HepG2 (cell line): ENCODE results near the gene PLIN5. TPM values are rescaled to one million over a fixed set of nuclear protein-coding genes. Genes with fewer than 3 reads are reported as not detected.

ENCODE experiments used
- ATAC-seq: fragments of 200-7000 bp; cut with Tn5 transposase; 3 replicates; pipeline ENCODE4 v1.9.1; 2020; ENCODE audit warnings: mild to moderate bottlenecking, moderate library complexity
- BruUV-seq: library from RNA; stranded (reverse); fragments of 400-500 nt; replicated peaks from 2 replicates; lab custom pipeline; 2021; lab: Mats Ljungman, UMichigan
- CTCF ChIA-PET: fragments of 300-600 bp; formaldehyde crosslinking; extraction: SDS; loops from one replicate; lab custom pipeline; 2021; ENCODE audit warnings: low total read pairs, inconsistent platforms, low intra/inter-chr PET ratio; lab: Yijun Ruan, JAX
- POLR2A ChIA-PET: fragments of 350-600 bp; sonication (Branson Sonifier 250); formaldehyde crosslinking; loops from one replicate; lab custom pipeline; 2020; ENCODE audit warnings: antibody characterized with exemption, inconsistent platforms; lab: Yijun Ruan, JAX
- DNase-seq: peaks from one replicate; pipeline ENCODE4 v3.0.0-alpha.2; 2015; ENCODE audit warnings: low spot score
- FAIRE-seq: peaks from 3 replicates; lab custom pipeline; 2011; peaks lifted over from hg19 to GRCh38; lab: Jason Lieb, UNC
- H2AFZ ChIP-seq: one replicate; pipeline ENCODE4 v1.6.1; 2011; ENCODE audit warnings: low read length, inconsistent platforms
- H3K27ac ChIP-seq: fragments of 300-600 bp; 3 replicates; pipeline ENCODE4 v1.8.0; 2011; ENCODE audit warnings: mixed run types, mild to moderate bottlenecking, mixed read lengths, low read length, inconsistent platforms; ENCODE audit not compliant: insufficient read depth; ENCODE audit errors: extremely low read length
- H3K27me3 ChIP-seq, 2 experiments: fragments of 200-600 bp in 1 of 2; 2 replicates in 1 of 2; 3 replicates in 1 of 2; pipeline versions ENCODE4 v1.6.0 to v1.8.0; 2011; ENCODE audit warnings: low read length in 2 of 2, mild to moderate bottlenecking in 2 of 2, moderate library complexity in 2 of 2, inconsistent platforms in 1 of 2; ENCODE audit not compliant: insufficient read depth in 2 of 2, control insufficient read depth in 1 of 2
- H3K36me3 ChIP-seq, 2 experiments: fragments of 200-600 bp in 1 of 2; replicated peaks in 1 of 2; 2 replicates in 1 of 2; 3 replicates in 1 of 2; pipeline versions ENCODE4 v1.5.1 to v1.8.0; 2011; ENCODE audit warnings: low read length in 2 of 2, inconsistent platforms in 1 of 2; ENCODE audit not compliant: insufficient read depth in 2 of 2, control insufficient read depth in 1 of 2
- H3K4me1 ChIP-seq: 2 replicates; pipeline ENCODE4 v1.5.1; 2012; ENCODE audit warnings: low read length, inconsistent platforms; ENCODE audit not compliant: insufficient read depth
- H3K4me2 ChIP-seq: 2 replicates; pipeline ENCODE4 v1.6.0; 2011; ENCODE audit warnings: low read depth, low read length, inconsistent platforms
- H3K4me3 ChIP-seq, 3 experiments: fragments of 200-600 bp in 1 of 3; sonication (generic), shearing (Covaris generic) in 1 of 3; replicated peaks in 1 of 3; 2 replicates each; pipeline ENCODE4 v1.5.1; 2011 to 2016; ENCODE audit warnings: low read length in 3 of 3, inconsistent platforms in 2 of 3, low read depth in 2 of 3, mild to moderate bottlenecking in 2 of 3, control low read depth in 1 of 3, mixed read lengths in 1 of 3; ENCODE audit not compliant: insufficient read depth in 1 of 3
- H3K79me2 ChIP-seq: one replicate; pipeline ENCODE4 v1.6.1; 2011; ENCODE audit warnings: low read length, inconsistent platforms; ENCODE audit not compliant: insufficient read depth
- H3K9ac ChIP-seq: 2 replicates; pipeline ENCODE4 v1.6.0; 2011; ENCODE audit warnings: mild to moderate bottlenecking, low read depth, low read length, inconsistent platforms; ENCODE audit not compliant: insufficient read depth
- H3K9me3 ChIP-seq: 2 replicates; pipeline ENCODE4 v1.5.1; 2012; ENCODE audit warnings: mild to moderate bottlenecking, low read length
- H4K20me1 ChIP-seq: 2 replicates; pipeline ENCODE4 v1.6.0; 2011; ENCODE audit warnings: inconsistent platforms, mild to moderate bottlenecking, low read length, moderate library complexity; ENCODE audit not compliant: insufficient read depth
- ADNP ChIP-seq: sonication (generic); formaldehyde crosslinking; IDR thresholded peaks from 2 replicates; pipeline ENCODE4 v1.4.0; 2020; ENCODE audit warnings: missing genetic modification reagents
- ATRX ChIP-seq: sonication (generic); formaldehyde crosslinking; IDR thresholded peaks from 2 replicates; pipeline ENCODE4 v1.4.0; 2020; ENCODE audit warnings: missing genetic modification reagents, borderline replicate concordance
- CREM ChIP-seq, 2 experiments: sonication (generic) in 1 of 2; formaldehyde crosslinking in 1 of 2; IDR thresholded peaks; 2 replicates each; pipeline versions ENCODE4 v1.4.0 to v1.6.1; 2016 to 2020; ENCODE audit warnings: antibody characterized with exemption in 1 of 2, mild to moderate bottlenecking in 1 of 2, missing genetic modification reagents in 1 of 2
- HCFC1 ChIP-seq: fragments of 150-350 bp; IDR thresholded peaks from 2 replicates; pipeline ENCODE4 v1.6.1; 2014; ENCODE audit warnings: low read depth, low read length
- HNRNPLL ChIP-seq: fragments of 200-400 bp; formaldehyde crosslinking; IDR thresholded peaks from 2 replicates; pipeline ENCODE4 v1.6.1; 2017; ENCODE audit warnings: mild to moderate bottlenecking, low read depth, low read length; ENCODE audit not compliant: poor library complexity, severe bottlenecking
- NFIB ChIP-seq: sonication (generic); formaldehyde crosslinking; IDR thresholded peaks from 2 replicates; pipeline ENCODE4 v1.9.0; 2021; ENCODE audit warnings: missing genetic modification reagents, mild to moderate bottlenecking, borderline replicate concordance
- NFRKB ChIP-seq: fragments of 450-650 bp; IDR thresholded peaks from 2 replicates; pipeline ENCODE4 v1.6.1; 2017
- STAG1 ChIP-seq: sonication (generic); formaldehyde crosslinking; IDR thresholded peaks from 2 replicates; pipeline ENCODE4 v1.4.0; 2020; ENCODE audit warnings: missing genetic modification reagents
- TARDBP ChIP-seq: sonication (generic); formaldehyde crosslinking; IDR thresholded peaks from 2 replicates; pipeline ENCODE4 v1.8.0; 2022; ENCODE audit warnings: mild to moderate bottlenecking, missing genetic modification reagents
- THAP11 ChIP-seq: IDR thresholded peaks from 2 replicates; pipeline ENCODE4 v1.6.1; 2016; ENCODE audit warnings: missing biosample characterization, missing genetic modification reagents
- TRAFD1 ChIP-seq: sonication (generic); formaldehyde crosslinking; IDR thresholded peaks from 2 replicates; pipeline ENCODE4 v1.5.1; 2020; ENCODE audit warnings: missing genetic modification reagents, mild to moderate bottlenecking, borderline replicate concordance
- XRCC5 ChIP-seq: fragments of 200-400 bp; formaldehyde crosslinking; optimal IDR thresholded peaks from 2 replicates; pipeline ENCODE3; 2017; ENCODE audit warnings: mild to moderate bottlenecking, low read length
- ZFYVE20 ChIP-seq: sonication (generic); formaldehyde crosslinking; IDR thresholded peaks from 2 replicates; pipeline ENCODE4 v1.8.0; 2023; ENCODE audit warnings: low read depth, mild to moderate bottlenecking, moderate library complexity, missing genetic modification reagents, borderline replicate concordance
- ZNF281 ChIP-seq: sonication (generic); formaldehyde crosslinking; IDR thresholded peaks from 2 replicates; pipeline ENCODE4 v1.4.0; 2020; ENCODE audit warnings: missing genetic modification reagents, borderline replicate concordance
- ZNF563 ChIP-seq: sonication (generic); formaldehyde crosslinking; IDR thresholded peaks from 2 replicates; pipeline ENCODE4 v1.8.0; 2022; ENCODE audit warnings: mild to moderate bottlenecking, moderate library complexity, missing genetic modification reagents
- ZNF564 ChIP-seq: sonication (generic); formaldehyde crosslinking; IDR thresholded peaks from 2 replicates; pipeline ENCODE4 v1.8.1; 2023; ENCODE audit warnings: mild to moderate bottlenecking, missing genetic modification reagents
- ZNF704 ChIP-seq: sonication (generic); formaldehyde crosslinking; IDR thresholded peaks from 2 replicates; pipeline ENCODE4 v1.8.1; 2023; ENCODE audit warnings: mild to moderate bottlenecking, inconsistent platforms, moderate library complexity, missing genetic modification reagents, borderline replicate concordance
- ZNF749 ChIP-seq: sonication (generic); formaldehyde crosslinking; IDR thresholded peaks from 2 replicates; pipeline ENCODE4 v1.8.0; 2022; ENCODE audit warnings: mild to moderate bottlenecking, missing genetic modification reagents, moderate library complexity, borderline replicate concordance
- WGBS: methylation state at CpG from one replicate; pipeline ENCODE4 v1.1.6; 2017; ENCODE audit warnings: low lambda C conversion rate; 5-methylcytosine and 5-hydroxymethylcytosine counted together
- in situ Hi-C: cut with HindIII; loops from 2 replicates; pipeline ENCODE4 v1.10.0; 2017; ENCODE audit warnings: low pct_unique_long_range_greater_than_20kb; ENCODE audit not compliant: extremely low pct_ligation_motif_present
- intact Hi-C: fragments of 100-400 bp; cut with micrococcal nuclease; formaldehyde crosslinking; loops from one replicate; pipeline ENCODE4 v1.10.0; 2022; ENCODE audit not compliant: unreplicated experiment
- polyA plus RNA-seq, 8 experiments: library from polyadenylated mRNA; depleted of rRNA in 3 of 8; stranded (reverse) in 7 of 8; unstranded in 1 of 8; fragments of >200 nt; fragmentation: Illumina TruSeq in 4 of 8; extraction: Trizol in 4 of 8; gene quantifications; 2 replicates each; pipeline versions ENCODE4 v1.2.1 to v1.2.3, GENCODE V29; 2011 to 2016; ENCODE audit warnings: low read depth in 4 of 8, missing spikeins in 1 of 8, mixed read lengths in 1 of 8; ENCODE audit not compliant: insufficient read depth in 1 of 8
- total RNA-seq, 5 experiments: library from RNA; depleted of rRNA; stranded (reverse); fragments of >200 nt; fragmentation: Illumina TruSeq; extraction: Trizol; gene quantifications; 2 replicates each; pipeline ENCODE4 v1.2.3, GENCODE V29; 2016; ENCODE audit warnings: low read depth in 1 of 5

Gene PLIN5
- total and polyA plus RNA-seq, 2 of the 13 experiments (the other 11 are each of a cell fraction or from before 2014, with no cell fraction given) = 1.8 to 4.8 TPM

- TF ChIP-seq NFIB (CRISPR knock-in tag) (no peak), TRAFD1 (CRISPR knock-in tag) (no peak), THAP11 (CRISPR knock-in tag) (no peak), ATRX (no peak)
- TF ChIP-seq, all 625 proteins: peak for 0
Observed at GRCh38 chr19:4568886-4569285, 33.9 kb upstream of the PLIN5 start (continued).

- Histone ChIP-seq H3K79me2 (peaks cover 49% of the 10 kb centered on the region), H3K4me3 (no peak overlapping the region), H3K27ac (no peak overlapping the region), H3K4me1 (no peaks in the 10 kb centered on the region), H3K36me3 (peaks cover 5 to 8% of the 10 kb centered on the region in 2 experiments; a peak in 4 of 5 replicates), H3K4me2 (no peak overlapping the region), H3K27me3 (no peaks in the 10 kb centered on the region), H2AFZ (no peak overlapping the region), H4K20me1 (peaks cover 29% of the 10 kb centered on the region), H3K9ac (no peak overlapping the region), H3K9me3 (no peaks in the 10 kb centered on the region)
- CTCF ChIA-PET = interaction anchor here (1.3 to 2.0 kb wide), 2 partner anchors 66 to 69 kb away, joined by 4 to 13 read pairs; no protein-coding TSS in a partner anchor
- in situ Hi-C loops = no loop called here
- no TSS peak for BruUV-seq
- POLR2A ChIA-PET = interaction anchor here (0.9 kb wide), 1 partner anchor 12 kb away, joined by 3 read pairs; no protein-coding TSS in a partner anchor
- DNase-seq (peak; percentile 40), FAIRE-seq (no peak), ATAC-seq (peak; percentile 84)
- 79% methylated on average over 14 of the region's 14 CpGs for WGBS
- intact Hi-C loops = no loop called here
- TF ChIP-seq HNRNPLL = peak; percentile 18
- TF ChIP-seq XRCC5 = peak; percentile 38
- no peak for TF ChIP-seq CREM (IDR thresholded peaks at IDR 0.05)
- no peak for TF ChIP-seq CREM (CRISPR knock-in tag; IDR thresholded peaks at IDR 0.05)
- no peak for TF ChIP-seq ZNF749
- TF ChIP-seq ZNF563 (CRISPR knock-in tag) = no peak
- TF ChIP-seq ZNF281 (CRISPR knock-in tag) = no peak
- no peak for TF ChIP-seq TARDBP (CRISPR knock-in tag)
- TF ChIP-seq HCFC1 = no peak
- TF ChIP-seq ZFYVE20 (CRISPR knock-in tag) = no peak
- TF ChIP-seq NFRKB = no peak
- TF ChIP-seq ADNP = peak; percentile 93
- TF ChIP-seq ZNF564 = no peak
- TF ChIP-seq STAG1 (CRISPR knock-in tag) = peak; percentile 59
- TF ChIP-seq ZNF704 (CRISPR knock-in tag) = no peak
Observed at GRCh38 chr19:4567584-4568071, 32.6 kb upstream of the PLIN5 start.
